ENCODE measurements around the gene ASB8. TPM values are rescaled to one million over a fixed set of nuclear protein-coding genes. Genes with fewer than 3 reads are reported as not detected.

The ASB8 gene
- total and polyA plus RNA-seq, 9 of the 15 experiments (the other 6 are each of a cell fraction or from before 2014, with no cell fraction given), result 13.3 to 29.0 (median 19.6) TPM

DNA sequence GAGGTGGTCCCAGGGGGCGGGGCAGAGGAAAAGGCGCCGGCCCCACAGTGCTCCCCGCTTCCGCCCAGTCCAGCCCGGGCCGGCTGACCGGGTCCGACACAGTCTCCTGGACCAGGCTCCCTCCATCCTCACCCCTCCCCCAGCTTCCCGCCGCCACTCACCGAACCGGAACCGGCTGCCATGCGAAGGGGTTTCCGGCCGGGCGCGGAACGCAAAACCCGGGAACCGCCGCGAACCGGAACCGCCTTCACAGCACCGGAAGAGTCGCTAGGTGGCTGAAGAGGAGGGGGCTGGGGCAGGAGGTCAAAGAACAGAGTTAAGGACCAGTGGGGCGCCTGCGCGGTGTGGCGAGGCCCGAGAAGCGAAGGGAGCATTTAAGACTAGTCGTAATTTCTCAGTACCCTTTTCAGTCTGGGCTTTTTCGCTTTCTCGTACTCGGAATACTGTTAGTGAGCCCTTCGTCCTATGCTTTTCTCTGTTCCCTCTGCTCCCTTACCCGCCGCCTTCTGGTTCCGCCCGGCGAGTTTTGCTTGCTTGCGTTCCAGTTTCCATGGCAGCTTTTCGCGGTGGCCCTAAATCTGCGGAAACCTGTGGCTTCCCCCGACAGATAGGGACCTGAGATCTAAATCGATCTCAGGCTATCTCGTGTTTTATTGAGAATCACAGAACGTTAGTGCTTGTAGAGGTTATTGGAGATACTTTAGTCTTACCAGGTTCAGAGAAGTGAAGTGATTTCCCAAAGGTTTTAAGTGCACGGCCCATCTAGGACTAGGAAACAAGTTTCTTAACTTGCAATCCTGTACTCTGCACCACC is 51.2 kb downstream of the ASB8 start, which contains the start of gene SENP1 (continued):
- TF ChIP-seq CUX1 (CRISPR knock-in tag; IDR thresholded peaks at IDR 0.05), result no peak
- no peak for TF ChIP-seq ZNF165 (CRISPR knock-in tag; IDR thresholded peaks at IDR 0.05; ENCODE audit: borderline replicate concordance)
- no peak for TF ChIP-seq USF2 (CRISPR knock-in tag; IDR thresholded peaks at IDR 0.05)
- no peak for TF ChIP-seq CSDE1 (IDR thresholded peaks at IDR 0.05)
- TF ChIP-seq PML (IDR thresholded peaks at IDR 0.05; ENCODE audit: low read length), result no peak
- TF ChIP-seq, protein P1, sequence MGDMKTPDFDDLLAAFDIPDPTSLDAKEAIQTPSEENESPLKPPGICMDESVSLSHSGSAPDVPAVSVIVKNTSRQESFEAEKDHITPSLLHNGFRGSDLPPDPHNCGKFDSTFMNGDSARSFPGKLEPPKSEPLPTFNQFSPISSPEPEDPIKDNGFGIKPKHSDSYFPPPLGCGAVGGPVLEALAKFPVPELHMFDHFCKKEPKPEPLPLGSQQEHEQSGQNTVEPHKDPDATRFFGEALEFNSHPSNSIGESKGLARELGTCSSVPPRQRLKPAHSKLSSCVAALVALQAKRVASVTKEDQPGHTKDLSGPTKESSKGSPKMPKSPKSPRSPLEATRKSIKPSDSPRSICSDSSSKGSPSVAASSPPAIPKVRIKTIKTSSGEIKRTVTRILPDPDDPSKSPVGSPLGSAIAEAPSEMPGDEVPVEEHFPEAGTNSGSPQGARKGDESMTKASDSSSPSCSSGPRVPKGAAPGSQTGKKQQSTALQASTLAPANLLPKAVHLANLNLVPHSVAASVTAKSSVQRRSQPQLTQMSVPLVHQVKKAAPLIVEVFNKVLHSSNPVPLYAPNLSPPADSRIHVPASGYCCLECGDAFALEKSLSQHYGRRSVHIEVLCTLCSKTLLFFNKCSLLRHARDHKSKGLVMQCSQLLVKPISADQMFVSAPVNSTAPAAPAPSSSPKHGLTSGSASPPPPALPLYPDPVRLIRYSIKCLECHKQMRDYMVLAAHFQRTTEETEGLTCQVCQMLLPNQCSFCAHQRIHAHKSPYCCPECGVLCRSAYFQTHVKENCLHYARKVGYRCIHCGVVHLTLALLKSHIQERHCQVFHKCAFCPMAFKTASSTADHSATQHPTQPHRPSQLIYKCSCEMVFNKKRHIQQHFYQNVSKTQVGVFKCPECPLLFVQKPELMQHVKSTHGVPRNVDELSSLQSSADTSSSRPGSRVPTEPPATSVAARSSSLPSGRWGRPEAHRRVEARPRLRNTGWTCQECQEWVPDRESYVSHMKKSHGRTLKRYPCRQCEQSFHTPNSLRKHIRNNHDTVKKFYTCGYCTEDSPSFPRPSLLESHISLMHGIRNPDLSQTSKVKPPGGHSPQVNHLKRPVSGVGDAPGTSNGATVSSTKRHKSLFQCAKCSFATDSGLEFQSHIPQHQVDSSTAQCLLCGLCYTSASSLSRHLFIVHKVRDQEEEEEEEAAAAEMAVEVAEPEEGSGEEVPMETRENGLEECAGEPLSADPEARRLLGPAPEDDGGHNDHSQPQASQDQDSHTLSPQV (IDR thresholded peaks at IDR 0.05), result no peak
- no peak for TF ChIP-seq BACH1 (tag; IDR thresholded peaks at IDR 0.05)
- TF ChIP-seq SMAD4 (CRISPR knock-in tag; conservative IDR thresholded peaks at IDR 0.05), result peak; percentile 53
- peak; percentile 47; the same call in 1 of the 2 replicates for TF ChIP-seq ZNF644 (tag; IDR thresholded peaks at IDR 0.05; ENCODE audit: low read depth)
- TF ChIP-seq PREB (CRISPR knock-in tag; IDR thresholded peaks at IDR 0.05), result 0 out of 2 replicates have a peak, but pooled peaks have one; percentile 68
- TF ChIP-seq TCFL5 (CRISPR knock-in tag; conservative IDR thresholded peaks at IDR 0.05), result no peak
- TF ChIP-seq ZNF212 (CRISPR knock-in tag; IDR thresholded peaks at IDR 0.05), result no peak
- peak; percentile 85 for TF ChIP-seq THRB (CRISPR knock-in tag; conservative IDR thresholded peaks at IDR 0.05)
- TF ChIP-seq RBM17 (IDR thresholded peaks at IDR 0.05; ENCODE audit: borderline replicate concordance, low read depth, low read length), result no peak
